HEK293 (cell line): ENCODE data around the gene SMCO4.
A peak's percentile ranks its signal among the peaks of the same experiment; 100 is the strongest.

Experiments
- CTCF ChIA-PET: fragments of 350-600 bp; formaldehyde crosslinking; extraction: SDS; loops from one replicate; lab custom pipeline; 2021; ENCODE audit warnings: antibody characterized with exemption; lab: Yijun Ruan, JAX
- POLR2A ChIA-PET: fragments of 300-600 bp; formaldehyde crosslinking; extraction: SDS; loops from one replicate; lab custom pipeline; 2020; ENCODE audit warnings: antibody characterized with exemption, inconsistent platforms; lab: Yijun Ruan, JAX
- H3K27ac ChIP-seq: fragments of 200-500 bp; sonication (Bioruptor generic); 2 replicates; pipeline ENCODE4 v1.5.1; 2014; ENCODE audit warnings: low read depth, low read length, control low read depth, inconsistent platforms; ENCODE audit errors: extremely low read depth
- H3K36me3 ChIP-seq, 2 experiments: fragments of 200-500 bp in 1 of 2; sonication (Bioruptor generic) in 1 of 2; 1 replicate in 1 of 2; 2 replicates in 1 of 2; pipeline ENCODE4 v1.5.1; 2014 to 2017; ENCODE audit warnings: inconsistent platforms in 2 of 2, low read length in 2 of 2; ENCODE audit not compliant: control insufficient read depth in 2 of 2, insufficient read depth in 1 of 2
- H3K4me1 ChIP-seq: fragments of 200-500 bp; sonication (Bioruptor generic); 2 replicates; pipeline ENCODE4 v1.5.1; 2014; ENCODE audit warnings: mild to moderate bottlenecking, low read length, inconsistent platforms; ENCODE audit not compliant: control insufficient read depth, insufficient read depth
- H3K4me3 ChIP-seq: 2 replicates; pipeline ENCODE4 v1.5.1; 2011; ENCODE audit warnings: low read depth, mild to moderate bottlenecking, control low read depth, low read length, moderate library complexity
- H3K9me3 ChIP-seq: fragments of 200-500 bp; sonication (Bioruptor generic); 2 replicates; pipeline ENCODE4 v1.5.1; 2014; ENCODE audit warnings: low read depth, low read length, inconsistent platforms; ENCODE audit not compliant: control insufficient read depth, insufficient read depth
- BCL6B ChIP-seq: fragments of 450-650 bp; formaldehyde crosslinking; IDR thresholded peaks from 2 replicates; pipeline ENCODE4 v1.5.1; 2017; ENCODE audit warnings: missing biosample characterization, missing genetic modification characterization
- GFI1B ChIP-seq: fragments of 450-650 bp; formaldehyde crosslinking; IDR thresholded peaks from 2 replicates; pipeline ENCODE4 v1.5.1; 2016; ENCODE audit warnings: missing biosample characterization, missing genetic modification characterization
- GLI4 ChIP-seq: fragments of 450-650 bp; formaldehyde crosslinking; IDR thresholded peaks from 2 replicates; pipeline ENCODE4 v1.5.1; 2016; ENCODE audit warnings: missing biosample characterization, missing genetic modification characterization
- GLIS2 ChIP-seq: fragments of 450-650 bp; formaldehyde crosslinking; IDR thresholded peaks from 2 replicates; pipeline ENCODE4 v1.5.1; 2016; ENCODE audit warnings: missing biosample characterization, missing genetic modification characterization
- KLF7 ChIP-seq: fragments of 450-650 bp; formaldehyde crosslinking; IDR thresholded peaks from 2 replicates; pipeline ENCODE4 v1.5.1; 2016; ENCODE audit warnings: missing biosample characterization, missing genetic modification characterization, borderline replicate concordance
- MEIS1 ChIP-seq: sonication (generic); formaldehyde crosslinking; IDR thresholded peaks from 2 replicates; pipeline ENCODE4 v1.8.1; 2022; ENCODE audit warnings: missing genetic modification reagents, mild to moderate bottlenecking, borderline replicate concordance
- TCF7L2 ChIP-seq: IDR thresholded peaks from 2 replicates; pipeline ENCODE4 v1.6.1; 2011; ENCODE audit warnings: low read depth, mild to moderate bottlenecking, inconsistent platforms, low read length, moderate library complexity, borderline replicate concordance
- YY2 ChIP-seq: fragments of 450-650 bp; formaldehyde crosslinking; IDR thresholded peaks from 2 replicates; pipeline ENCODE4 v1.5.1; 2016; ENCODE audit warnings: missing biosample characterization, missing genetic modification characterization
- ZBTB17 ChIP-seq: fragments of 450-650 bp; formaldehyde crosslinking; IDR thresholded peaks from 2 replicates; pipeline ENCODE4 v1.5.1; 2016; ENCODE audit warnings: missing biosample characterization, missing genetic modification characterization
- ZFP69B ChIP-seq: fragments of 450-650 bp; formaldehyde crosslinking; IDR thresholded peaks from 2 replicates; pipeline ENCODE4 v1.5.1; 2016; ENCODE audit warnings: missing biosample characterization, missing genetic modification characterization
- ZNF184 ChIP-seq: fragments of 450-650 bp; IDR thresholded peaks from 2 replicates; pipeline ENCODE4 v1.5.1; 2018; ENCODE audit warnings: missing biosample characterization, mild to moderate bottlenecking, missing genetic modification characterization
- ZNF248 ChIP-seq: fragments of 450-650 bp; formaldehyde crosslinking; IDR thresholded peaks from 2 replicates; pipeline ENCODE4 v1.5.1; 2017; ENCODE audit warnings: missing biosample characterization, missing genetic modification characterization
- ZNF274 ChIP-seq, 2 experiments: fragments of 200-500 bp in 1 of 2; fragments of 450-650 bp in 1 of 2; sonication (Bioruptor generic) in 1 of 2; formaldehyde crosslinking in 1 of 2; IDR thresholded peaks; 2 replicates each; pipeline versions ENCODE4 v1.5.1 to v1.6.1; 2014 to 2016; ENCODE audit warnings: borderline replicate concordance in 1 of 2, inconsistent platforms in 1 of 2, low read length in 1 of 2, missing biosample characterization in 1 of 2, missing genetic modification characterization in 1 of 2
- ZNF335 ChIP-seq: fragments of 450-650 bp; formaldehyde crosslinking; conservative IDR thresholded peaks from 2 replicates; pipeline ENCODE4 v1.5.1; 2016; ENCODE audit warnings: missing biosample characterization, missing genetic modification characterization
- ZNF341 ChIP-seq: fragments of 450-650 bp; formaldehyde crosslinking; IDR thresholded peaks from 2 replicates; pipeline ENCODE4; 2016; ENCODE audit warnings: low read depth, missing biosample characterization, missing genetic modification characterization
- ZNF423 ChIP-seq: fragments of 450-650 bp; formaldehyde crosslinking; IDR thresholded peaks from 2 replicates; pipeline ENCODE4 v1.5.1; 2016; ENCODE audit warnings: missing biosample characterization, missing genetic modification characterization
- ZNF529 ChIP-seq: fragments of 450-650 bp; formaldehyde crosslinking; IDR thresholded peaks from 2 replicates; pipeline ENCODE4 v1.5.1; 2017; ENCODE audit warnings: missing genetic modification characterization, missing biosample characterization; ENCODE audit not compliant: insufficient replicate concordance
- ZNF600 ChIP-seq: fragments of 450-650 bp; formaldehyde crosslinking; IDR thresholded peaks from 2 replicates; pipeline ENCODE4 v1.5.1; 2016; ENCODE audit warnings: missing biosample characterization, missing genetic modification characterization
- ZNF623 ChIP-seq: fragments of 450-650 bp; formaldehyde crosslinking; IDR thresholded peaks from 2 replicates; pipeline ENCODE4 v1.5.1; 2016; ENCODE audit warnings: missing biosample characterization, missing genetic modification characterization
- ZNF629 ChIP-seq: fragments of 450-650 bp; formaldehyde crosslinking; IDR thresholded peaks from 2 replicates; pipeline ENCODE4 v1.5.1; 2017; ENCODE audit warnings: missing biosample characterization, missing genetic modification characterization
- ZNF791 ChIP-seq: fragments of 450-650 bp; formaldehyde crosslinking; IDR thresholded peaks from 2 replicates; pipeline ENCODE4 v1.5.1; 2016; ENCODE audit warnings: missing biosample characterization, missing genetic modification characterization
- ZSCAN16 ChIP-seq: fragments of 450-650 bp; formaldehyde crosslinking; IDR thresholded peaks from 2 replicates; pipeline ENCODE4 v1.5.1; 2016; ENCODE audit warnings: missing biosample characterization, missing genetic modification characterization
- ZSCAN18 ChIP-seq: fragments of 450-650 bp; formaldehyde crosslinking; IDR thresholded peaks from 2 replicates; pipeline ENCODE4 v1.5.1; 2016; ENCODE audit warnings: missing biosample characterization, missing genetic modification characterization
- ZXDB ChIP-seq: fragments of 450-650 bp; formaldehyde crosslinking; IDR thresholded peaks from 2 replicates; pipeline ENCODE4 v1.5.1; 2016; ENCODE audit warnings: missing biosample characterization, missing genetic modification characterization
- TF ChIP-seq, protein P1 (sequence below): fragments of 450-650 bp; formaldehyde crosslinking; IDR thresholded peaks from 2 replicates; pipeline ENCODE4 v1.5.1; 2017; ENCODE audit warnings: missing biosample characterization, missing genetic modification characterization
- TF ChIP-seq, protein P2 (sequence below): fragments of 450-650 bp; formaldehyde crosslinking; IDR thresholded peaks from 2 replicates; pipeline ENCODE4 v1.5.1; 2016; ENCODE audit warnings: missing biosample characterization, missing genetic modification characterization, borderline replicate concordance

Gene SMCO4

GRCh38 chr11:93500759-93501158 is 42.4 kb downstream of the SMCO4 start (continued):
- TF ChIP-seq, protein P1, sequence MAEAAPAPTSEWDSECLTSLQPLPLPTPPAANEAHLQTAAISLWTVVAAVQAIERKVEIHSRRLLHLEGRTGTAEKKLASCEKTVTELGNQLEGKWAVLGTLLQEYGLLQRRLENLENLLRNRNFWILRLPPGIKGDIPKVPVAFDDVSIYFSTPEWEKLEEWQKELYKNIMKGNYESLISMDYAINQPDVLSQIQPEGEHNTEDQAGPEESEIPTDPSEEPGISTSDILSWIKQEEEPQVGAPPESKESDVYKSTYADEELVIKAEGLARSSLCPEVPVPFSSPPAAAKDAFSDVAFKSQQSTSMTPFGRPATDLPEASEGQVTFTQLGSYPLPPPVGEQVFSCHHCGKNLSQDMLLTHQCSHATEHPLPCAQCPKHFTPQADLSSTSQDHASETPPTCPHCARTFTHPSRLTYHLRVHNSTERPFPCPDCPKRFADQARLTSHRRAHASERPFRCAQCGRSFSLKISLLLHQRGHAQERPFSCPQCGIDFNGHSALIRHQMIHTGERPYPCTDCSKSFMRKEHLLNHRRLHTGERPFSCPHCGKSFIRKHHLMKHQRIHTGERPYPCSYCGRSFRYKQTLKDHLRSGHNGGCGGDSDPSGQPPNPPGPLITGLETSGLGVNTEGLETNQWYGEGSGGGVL (tag by site-specific recombination), result no peak
- no peak for TF ChIP-seq ZNF791 (tag by site-specific recombination)
- TF ChIP-seq ZNF335 (tag by site-specific recombination), result no peak
- TF ChIP-seq ZSCAN16 (tag by site-specific recombination), result no peak
- no peak for TF ChIP-seq ZNF248 (tag by site-specific recombination)
- TF ChIP-seq, protein P2, sequence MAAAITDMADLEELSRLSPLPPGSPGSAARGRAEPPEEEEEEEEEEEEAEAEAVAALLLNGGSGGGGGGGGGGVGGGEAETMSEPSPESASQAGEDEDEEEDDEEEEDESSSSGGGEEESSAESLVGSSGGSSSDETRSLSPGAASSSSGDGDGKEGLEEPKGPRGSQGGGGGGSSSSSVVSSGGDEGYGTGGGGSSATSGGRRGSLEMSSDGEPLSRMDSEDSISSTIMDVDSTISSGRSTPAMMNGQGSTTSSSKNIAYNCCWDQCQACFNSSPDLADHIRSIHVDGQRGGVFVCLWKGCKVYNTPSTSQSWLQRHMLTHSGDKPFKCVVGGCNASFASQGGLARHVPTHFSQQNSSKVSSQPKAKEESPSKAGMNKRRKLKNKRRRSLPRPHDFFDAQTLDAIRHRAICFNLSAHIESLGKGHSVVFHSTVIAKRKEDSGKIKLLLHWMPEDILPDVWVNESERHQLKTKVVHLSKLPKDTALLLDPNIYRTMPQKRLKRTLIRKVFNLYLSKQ (tag by site-specific recombination), result no peak

DNA sequence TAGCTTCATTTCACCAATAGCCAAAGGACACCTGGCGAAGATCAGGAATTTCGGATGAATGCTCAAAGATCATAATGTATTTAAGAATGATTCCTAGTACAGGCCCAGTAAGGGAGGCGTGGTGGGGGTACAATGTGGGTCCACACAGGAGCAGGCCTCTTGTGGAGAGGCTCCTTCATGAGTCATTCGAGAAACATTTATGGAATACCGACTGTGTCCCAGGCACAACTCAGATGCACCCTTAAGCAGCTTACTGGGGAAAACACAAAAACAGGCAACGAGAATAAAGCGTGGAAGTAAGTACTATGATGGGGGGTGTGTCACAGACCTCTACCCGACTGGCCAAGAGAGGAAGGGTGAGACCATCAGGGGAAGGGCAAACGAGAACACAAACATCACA is 44.5 kb downstream of the SMCO4 start:
- ChIA-PET CTCF (no interaction called here), POLR2A (no interaction called here)
- Histone ChIP-seq H3K27ac (no peak overlapping the region), H3K4me1 (no peaks in the 10 kb centered on the region), H3K36me3 (peaks cover 0 to 8% of the 10 kb centered on the region in 2 experiments; a peak in 1 of 3 replicates), H3K9me3 (no peaks in the 10 kb centered on the region), H3K4me3 (no peak overlapping the region)
- TF ChIP-seq GLIS2 (tag by site-specific recombination) (0 out of 2 replicates have a peak, but pooled peaks have one; percentile 23), BCL6B (no peak), ZFP69B (tag by site-specific recombination) (0 out of 2 replicates have a peak, but pooled peaks have one; percentile 21)

GRCh38 chr11:93498161-93498560 is 45.0 kb downstream of the SMCO4 start:
- TF ChIP-seq ZSCAN18 (tag by site-specific recombination) (no peak), ZNF341 (tag by site-specific recombination) (no peak), ZNF423 (tag by site-specific recombination) (no peak), ZNF629 (tag by site-specific recombination) (no peak), GLI4 (tag by site-specific recombination) (no peak), TCF7L2 (no peak), ZNF623 (tag by site-specific recombination) (no peak), ZNF529 (tag by site-specific recombination) (no peak), GFI1B (no peak), ZNF184 (no peak), KLF7 (tag by site-specific recombination) (no peak), MEIS1 (CRISPR knock-in tag) (no peak), ZNF274 (IDR thresholded peaks at IDR 0.05; ENCODE audit: low read length) (no peak), ZNF274 (tag by site-specific recombination; IDR thresholded peaks at IDR 0.05; ENCODE audit: borderline replicate concordance) (no peak), ZXDB (tag by site-specific recombination) (no peak), ZBTB17 (tag by site-specific recombination) (no peak), ZNF600 (tag by site-specific recombination) (no peak), YY2 (tag by site-specific recombination) (no peak)
- TF ChIP-seq, all 188 proteins: peak for 0
- Histone ChIP-seq H3K4me3 (no peak overlapping the region), H3K4me1 (no peaks in the 10 kb centered on the region), H3K9me3 (no peaks in the 10 kb centered on the region), H3K36me3 (peaks cover 0 to 5% of the 10 kb centered on the region in 2 experiments; a peak in 1 of 3 replicates), H3K27ac (no peak overlapping the region)
- ChIA-PET CTCF (no interaction called here), POLR2A (no interaction called here)
